HG02588 (cell line): Measurements from ENCODE around the gene DHX16.

Source experiments
- ATAC-seq: cut with Tn5 transposase; IDR thresholded peaks from one replicate; pipeline ENCODE4 v1.9.1; 2021; ENCODE audit warnings: mild to moderate bottlenecking, moderate library complexity; ENCODE audit not compliant: unreplicated experiment

DHX16 gene

GRCh38 chr6:30611150-30611855, 61.5 kb downstream of the DHX16 start:
- no peak for ATAC-seq

DNA sequence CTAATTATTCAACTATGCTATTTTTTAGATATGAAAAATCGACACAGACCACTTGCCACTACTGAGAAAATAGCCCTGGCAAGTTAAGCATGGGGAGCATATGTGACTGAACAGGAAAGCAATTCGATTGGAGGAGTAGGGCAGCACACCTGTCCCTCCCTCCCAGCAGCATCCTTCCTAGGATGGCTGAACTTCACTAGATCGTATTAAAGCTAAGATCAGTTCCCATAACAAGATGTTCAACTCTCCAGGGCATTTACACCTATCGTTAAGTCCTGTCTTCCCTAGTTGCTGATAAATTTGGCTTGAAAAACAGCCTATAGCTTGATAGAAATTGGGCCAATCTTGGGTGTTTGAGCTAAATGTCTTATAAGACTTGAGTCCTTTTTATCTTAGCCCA, 62.7 kb downstream of the DHX16 start:
- no peak for ATAC-seq

- no peak for ATAC-seq
Observed at GRCh38 chr6:30603961-30604360, 68.8 kb downstream of the DHX16 start.
